GM19438 (cell line): Measurements from ENCODE around the gene PLXND1.
"Not testable (repeated sequence)": the region's sequence is repeated elsewhere in the genome, so short reads cannot be mapped to it uniquely, and the experiment has no call there.

Experiments used
- ATAC-seq: cut with Tn5 transposase; IDR thresholded peaks from one replicate; pipeline ENCODE4 v1.9.1; 2021; ENCODE audit warnings: low read depth; ENCODE audit not compliant: unreplicated experiment

The PLXND1 gene

DNA sequence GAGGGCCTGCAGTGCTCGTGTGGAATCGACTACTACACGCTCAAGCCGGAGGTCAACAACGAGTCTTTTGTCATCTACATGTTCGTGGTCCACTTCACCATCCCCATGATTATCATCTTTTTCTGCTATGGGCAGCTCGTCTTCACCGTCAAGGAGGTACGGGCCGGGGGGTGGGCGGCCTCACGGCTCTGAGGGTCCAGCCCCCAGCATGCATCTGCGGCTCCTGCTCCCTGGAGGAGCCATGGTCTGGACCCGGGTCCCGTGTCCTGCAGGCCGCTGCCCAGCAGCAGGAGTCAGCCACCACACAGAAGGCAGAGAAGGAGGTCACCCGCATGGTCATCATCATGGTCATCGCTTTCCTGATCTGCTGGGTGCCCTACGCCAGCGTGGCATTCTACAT is 74.2 kb downstream of the PLXND1 start:
- ATAC-seq = no peak

- no peak for ATAC-seq
These were observed 74.8 kb downstream of the PLXND1 start for GRCh38 chr3:129531699-129532098.

- ATAC-seq = no peak
These were observed 75.7 kb downstream of the PLXND1 start for GRCh38 chr3:129530821-129531220.

- no peak for ATAC-seq
These were observed 76.2 kb downstream of the PLXND1 start for GRCh38 chr3:129530251-129530791.

DNA sequence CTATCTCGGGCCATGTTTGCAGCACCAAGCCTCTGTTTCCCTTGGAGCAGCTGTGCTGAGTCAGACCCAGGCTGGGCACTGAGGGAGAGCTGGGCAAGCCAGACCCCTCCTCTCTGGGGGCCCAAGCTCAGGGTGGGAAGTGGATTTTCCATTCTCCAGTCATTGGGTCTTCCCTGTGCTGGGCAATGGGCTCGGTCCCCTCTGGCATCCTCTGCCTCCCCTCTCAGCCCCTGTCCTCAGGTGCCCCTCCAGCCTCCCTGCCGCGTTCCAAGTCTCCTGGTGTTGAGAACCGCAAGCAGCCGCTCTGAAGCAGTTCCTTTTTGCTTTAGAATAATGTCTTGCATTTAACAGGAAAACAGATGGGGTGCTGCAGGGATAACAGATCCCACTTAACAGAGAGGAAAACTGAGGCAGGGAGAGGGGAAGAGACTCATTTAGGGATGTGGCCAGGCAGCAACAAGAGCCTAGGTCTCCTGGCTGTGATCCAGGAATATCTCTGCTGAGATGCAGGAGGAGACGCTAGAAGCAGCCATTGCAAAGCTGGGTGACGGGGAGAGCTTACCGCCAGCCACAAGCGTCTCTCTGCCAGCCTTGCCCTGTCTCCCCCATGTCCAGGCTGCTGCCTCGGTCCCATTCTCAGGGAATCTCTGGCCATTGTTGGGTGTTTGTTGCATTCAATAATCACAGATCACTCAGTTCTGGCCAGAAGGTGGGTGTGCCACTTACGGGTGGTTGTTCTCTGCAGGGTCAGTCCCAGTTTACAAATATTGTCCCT is 76.9 kb downstream of the PLXND1 start:
- ATAC-seq = no peak

GRCh38 chr3:129528589-129529100 is 77.8 kb downstream of the PLXND1 start, which contains the start of gene RHO:
Gene RHO (plus strand): TSS chr3:129528639. CDS start chr3:129528734, 95 bp downstream.
- no peak for ATAC-seq

GRCh38 chr3:129527262-129527661 is 79.2 kb downstream of the PLXND1 start:
- ATAC-seq = no peak

GRCh38 chr3:129526121-129526900 is 80.2 kb downstream of the PLXND1 start:
- peak; percentile 81 for ATAC-seq

- ATAC-seq = no peak
These were observed 81.0 kb downstream of the PLXND1 start for GRCh38 chr3:129525341-129525968.

DNA sequence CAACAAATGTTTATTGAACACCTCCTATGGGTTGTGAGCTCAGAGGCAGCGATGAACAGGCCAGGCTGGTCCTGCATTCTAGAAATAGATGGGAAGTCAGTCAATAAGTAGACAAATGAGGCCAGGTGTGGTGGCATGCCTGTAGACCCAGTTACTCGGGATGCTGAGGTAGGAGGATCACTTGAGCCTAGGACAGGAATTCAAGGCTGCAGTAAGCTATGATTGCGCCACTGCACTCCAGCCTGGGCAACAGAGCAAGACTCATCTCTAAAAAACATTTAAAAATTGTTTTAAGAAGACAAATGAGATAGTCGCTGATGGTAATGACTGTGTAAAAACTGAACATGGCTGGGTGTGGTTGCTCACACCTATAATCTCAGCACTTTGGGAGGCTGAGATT is 82.4 kb downstream of the PLXND1 start:
- ATAC-seq = no peak

GRCh38 chr3:129522953-129523352 is 83.5 kb downstream of the PLXND1 start:
- ATAC-seq = no peak

DNA sequence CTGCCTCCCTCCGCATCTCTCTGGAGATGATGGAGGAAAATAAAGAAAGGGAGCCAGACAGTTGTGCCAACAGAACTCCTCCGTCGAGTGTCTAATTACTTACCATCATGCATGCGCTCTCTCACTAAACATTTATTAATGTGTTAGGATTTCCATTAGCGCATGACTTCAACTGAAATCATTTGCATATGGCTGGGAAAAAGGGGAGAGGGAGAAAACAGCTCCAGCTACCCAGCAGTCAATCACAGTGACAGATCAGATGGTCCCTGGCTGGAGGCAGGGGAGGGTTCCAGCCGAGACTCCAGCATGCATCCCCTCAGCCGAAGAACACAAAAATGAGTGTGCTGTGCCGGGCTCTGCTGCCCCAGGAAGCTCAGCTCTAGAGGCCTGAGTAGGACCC is 84.9 kb downstream of the PLXND1 start:
- ATAC-seq = no peak

GRCh38 chr3:129520960-129521359 is 85.5 kb downstream of the PLXND1 start:
- no peak for ATAC-seq

DNA sequence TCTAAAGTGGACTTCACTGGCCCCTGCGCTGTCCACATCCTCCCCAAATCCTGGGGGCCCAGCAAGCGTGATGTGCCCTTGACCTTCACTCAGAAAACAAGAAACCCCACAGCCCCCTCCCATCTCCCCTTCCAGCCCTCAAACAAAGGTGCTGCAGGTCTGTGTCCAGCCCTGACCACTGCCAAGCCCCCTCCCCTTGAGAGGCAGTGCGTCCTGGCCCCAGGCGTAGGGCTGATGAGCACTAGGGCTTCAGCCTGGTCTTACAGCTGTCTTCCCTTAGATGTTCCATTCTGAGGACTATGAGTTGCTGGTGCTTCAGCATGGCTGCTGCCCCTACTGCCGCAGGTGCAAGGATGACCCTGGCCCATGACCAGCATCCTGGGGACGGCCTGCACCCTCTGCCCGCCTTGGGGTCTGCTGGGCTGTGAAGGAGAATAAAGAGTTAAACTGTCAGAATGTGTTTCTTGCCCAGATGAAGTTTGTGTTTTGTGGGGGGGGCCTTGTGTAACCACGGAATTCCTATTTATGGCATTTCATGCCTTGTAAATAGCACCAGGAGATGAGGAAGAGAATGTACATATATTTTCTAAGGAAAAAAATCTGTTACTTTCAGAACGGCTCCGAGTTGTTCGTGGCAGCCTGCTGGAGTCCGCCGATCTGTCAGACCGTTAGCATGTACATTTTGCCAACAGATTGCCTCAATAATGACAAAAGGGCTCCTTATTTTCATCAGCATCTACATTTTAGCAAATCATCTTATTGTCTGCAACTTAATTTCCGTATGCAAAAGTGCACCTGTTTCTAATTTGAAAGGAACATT is 86.4 kb downstream of the PLXND1 start:
- ATAC-seq = no peak

DNA sequence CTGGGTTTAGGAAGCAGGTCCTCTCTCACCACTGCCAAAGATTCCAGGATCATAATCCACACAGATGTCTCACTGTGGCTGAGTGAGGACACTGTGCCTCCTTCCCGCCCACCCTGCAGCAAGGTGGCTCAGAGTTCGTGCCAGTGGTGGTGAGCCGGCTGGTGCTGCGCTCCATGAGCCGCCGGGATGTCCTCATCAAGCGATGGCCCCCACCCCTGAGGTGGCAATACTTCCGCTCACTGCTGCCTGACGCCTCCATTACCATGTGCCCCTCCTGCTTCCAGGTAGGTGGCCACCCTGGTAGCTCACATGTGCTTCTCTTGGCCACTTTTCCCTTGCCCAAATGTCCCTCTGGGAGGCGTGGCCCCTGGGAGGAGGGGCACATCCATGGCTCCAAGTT is 87.0 kb downstream of the PLXND1 start:
- no peak for ATAC-seq

DNA sequence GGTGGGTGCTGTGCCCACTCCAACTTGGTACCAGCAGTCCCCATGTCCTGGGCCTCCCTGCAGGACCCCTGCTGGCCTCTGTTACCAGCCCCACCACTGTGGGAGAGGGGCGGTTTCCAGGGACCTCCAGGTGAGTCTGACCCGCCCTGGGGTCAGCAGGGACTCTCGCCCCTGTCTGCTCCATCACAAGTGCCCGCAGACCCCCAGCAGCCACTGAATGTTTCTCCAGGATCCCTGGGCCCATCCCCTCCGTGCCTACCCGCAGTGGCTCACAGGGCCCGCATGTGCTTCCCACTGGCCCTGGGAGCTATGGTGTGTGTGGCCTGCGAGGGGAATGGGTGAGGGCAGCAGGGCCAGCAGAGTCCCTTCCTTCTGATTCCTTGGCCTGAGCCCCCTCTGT is 87.9 kb downstream of the PLXND1 start:
- no peak for ATAC-seq

DNA sequence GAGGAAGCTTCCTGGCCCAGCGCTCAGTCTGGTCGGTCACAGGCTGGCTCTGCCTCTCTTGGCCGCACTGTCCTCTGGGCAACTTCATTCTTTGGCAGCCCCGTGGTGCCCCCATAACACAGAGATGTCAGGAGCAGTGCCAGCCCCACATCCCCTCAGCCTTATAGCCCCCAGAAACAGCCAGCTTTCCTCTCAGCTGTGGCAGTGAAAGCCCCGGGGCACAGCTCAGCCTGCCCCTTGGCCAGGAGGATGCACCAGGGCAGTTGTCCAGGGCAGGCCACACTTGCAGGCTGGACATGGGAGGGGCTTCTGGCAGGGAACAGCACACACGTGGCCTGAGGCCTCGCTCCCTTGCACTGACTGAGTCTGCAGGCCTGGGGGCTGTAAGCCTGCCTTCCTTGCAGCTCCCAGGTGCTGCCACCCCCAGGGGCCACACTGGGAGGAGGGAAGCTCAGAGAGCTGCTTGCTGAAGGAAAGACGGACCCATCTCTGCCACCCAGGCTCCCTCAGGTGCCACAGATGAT is 88.4 kb downstream of the PLXND1 start:
- ATAC-seq = no peak

GRCh38 chr3:129517516-129517915 is 89.0 kb downstream of the PLXND1 start:
- no peak for ATAC-seq

DNA sequence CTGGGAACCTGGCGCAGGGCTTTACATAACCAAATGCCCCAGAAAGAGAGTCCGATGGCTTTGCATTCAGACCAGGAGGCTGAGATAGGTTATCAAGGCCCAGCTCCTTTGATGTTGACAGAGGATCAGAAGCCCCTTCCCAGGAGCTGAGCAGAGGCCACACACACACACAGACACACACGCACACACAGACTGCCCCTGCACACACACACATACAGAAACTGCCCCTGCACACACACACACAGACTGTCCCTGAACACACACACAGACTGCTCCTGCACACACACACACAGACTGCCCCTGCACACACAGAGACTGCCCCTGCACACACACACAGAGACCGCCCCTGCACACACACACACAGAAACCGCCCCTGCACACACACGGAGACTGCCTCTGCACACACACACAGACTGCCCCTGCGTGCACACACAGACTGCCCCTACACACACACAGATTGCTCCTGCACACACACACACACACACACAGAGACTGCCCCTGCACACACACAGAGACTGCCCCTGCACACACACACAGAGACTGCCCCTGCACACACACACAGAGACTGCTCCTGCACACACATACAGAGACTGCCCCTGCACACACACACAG is 90.5 kb downstream of the PLXND1 start:
- not testable (repeated sequence) for ATAC-seq
